ENCODE results near the gene PLEKHN1.
A peak's percentile ranks its signal among the peaks of the same experiment; 100 is the strongest.

PLEKHN1 gene

GRCh38 chr1:997993-998744 is 31.9 kb downstream of the PLEKHN1 start:
- no peak for DNase-seq (ENCODE audit: extremely low spot score)
- ChIA-PET CTCF (interaction anchor here (0.6 to 2.1 kb wide), 8 partner anchors 14 to 61 kb away, joined by 3 to 7 read pairs (median 5); partner anchors contain the start of genes ISG15 and PERM1), POLR2A (no interaction called here)
- TF ChIP-seq CTCF (IDR thresholded peaks at IDR 0.05; ENCODE audit: control extremely low read depth, extremely low read depth, low read depth, missing control alignments): no peak

- no peak for TF ChIP-seq CTCF (IDR thresholded peaks at IDR 0.05; ENCODE audit: control extremely low read depth, extremely low read depth, low read depth, missing control alignments)
- POLR2A ChIA-PET: no interaction called here
- CTCF ChIA-PET: interaction anchor here (2.1 kb wide), 1 partner anchor 15 kb away, joined by 7 read pairs; the partner anchor contains the start of gene ISG15
- no peak for DNase-seq (ENCODE audit: extremely low spot score)
Observed at GRCh38 chr1:998745-998994, 32.4 kb downstream of the PLEKHN1 start.

GRCh38 chr1:998995-999724 is 32.9 kb downstream of the PLEKHN1 start:
- ChIA-PET POLR2A (no interaction called here), CTCF (interaction anchor here (0.7 to 2.1 kb wide), 3 partner anchors 15 to 19 kb away, joined by 4 to 7 read pairs (median 4); partner anchors contain the start of genes ISG15 and PERM1)
- no peak for TF ChIP-seq CTCF (IDR thresholded peaks at IDR 0.05; ENCODE audit: control extremely low read depth, extremely low read depth, low read depth, missing control alignments)
- no peak for DNase-seq (ENCODE audit: extremely low spot score)

- peak; percentile 75 for DNase-seq (ENCODE audit: extremely low spot score)
- no peak for TF ChIP-seq CTCF (IDR thresholded peaks at IDR 0.05; ENCODE audit: control extremely low read depth, extremely low read depth, low read depth, missing control alignments)
- ChIA-PET POLR2A (no interaction called here), CTCF (interaction anchor here (0.7 to 1.0 kb wide), 2 partner anchors 18 to 19 kb away, joined by 4 read pairs; partner anchors contain the start of gene PERM1)
Observed at GRCh38 chr1:999725-1000356, 33.6 kb downstream of the PLEKHN1 start, which contains the start of gene HES4. Gene HES4, minus strand, starts transcription at chr1:1000097. Its CDS starts 124 bp downstream, at chr1:999973.

GRCh38 chr1:1000357-1001056 is 34.2 kb downstream of the PLEKHN1 start:
- DNase-seq (ENCODE audit: extremely low spot score): peak; percentile 81
- POLR2A ChIA-PET: no interaction called here
- no peak for TF ChIP-seq CTCF (IDR thresholded peaks at IDR 0.05; ENCODE audit: control extremely low read depth, extremely low read depth, low read depth, missing control alignments)
- CTCF ChIA-PET: interaction anchor here (0.7 to 5.6 kb wide), 8 partner anchors 8 to 131 kb away, joined by 3 to 54 read pairs (median 12); partner anchors contain the start of genes ISG15 and PLEKHN1

All from GM10248 (cell line).